HG03064 (cell line): Measurements from ENCODE around the gene KCP.

Experiments
- ATAC-seq: cut with Tn5 transposase; IDR thresholded peaks from one replicate; pipeline ENCODE4 v1.9.1; 2021; ENCODE audit warnings: low read depth; ENCODE audit not compliant: unreplicated experiment

The KCP gene

DNA sequence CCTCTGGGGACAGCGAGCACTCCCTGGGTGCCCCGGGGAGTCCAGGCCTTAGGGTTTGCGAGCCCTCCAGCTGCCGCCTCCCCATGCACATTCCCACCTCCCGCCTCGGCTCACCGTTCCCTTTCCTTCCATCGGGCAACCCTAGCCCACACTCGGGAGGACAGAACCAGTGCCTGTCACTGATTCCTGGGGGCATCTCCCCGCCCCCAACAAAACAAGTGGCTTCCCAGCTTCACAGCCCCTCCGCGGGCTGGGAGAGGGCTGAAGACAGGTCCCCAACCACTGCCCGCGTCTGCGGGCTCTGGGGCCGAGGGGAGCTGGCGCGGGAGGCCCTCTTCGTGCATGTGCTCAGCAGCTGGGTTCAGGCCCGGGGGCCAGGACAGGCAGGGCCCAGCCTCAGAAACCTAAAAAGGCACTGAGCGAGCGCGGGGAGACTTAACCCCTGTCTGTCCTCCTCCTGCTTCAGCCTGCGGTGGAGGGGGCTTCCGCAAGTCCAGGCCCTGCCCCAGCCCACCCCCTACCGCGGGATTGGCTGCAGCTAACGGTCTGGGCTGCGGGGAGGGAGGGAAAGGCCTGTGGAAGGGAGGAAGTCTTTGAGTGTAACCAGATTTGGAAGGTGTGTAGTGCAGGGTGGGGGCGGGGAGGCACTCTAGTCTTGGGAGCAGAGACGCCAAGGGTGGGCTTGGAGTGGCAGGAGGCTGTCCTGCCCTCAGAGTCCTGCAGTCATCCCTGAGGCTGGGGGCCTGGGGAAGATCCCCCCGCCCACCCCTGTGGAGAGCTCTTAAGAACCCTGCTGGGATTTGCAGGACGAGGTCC, 79.1 kb downstream of the KCP start:
- no peak for ATAC-seq

DNA sequence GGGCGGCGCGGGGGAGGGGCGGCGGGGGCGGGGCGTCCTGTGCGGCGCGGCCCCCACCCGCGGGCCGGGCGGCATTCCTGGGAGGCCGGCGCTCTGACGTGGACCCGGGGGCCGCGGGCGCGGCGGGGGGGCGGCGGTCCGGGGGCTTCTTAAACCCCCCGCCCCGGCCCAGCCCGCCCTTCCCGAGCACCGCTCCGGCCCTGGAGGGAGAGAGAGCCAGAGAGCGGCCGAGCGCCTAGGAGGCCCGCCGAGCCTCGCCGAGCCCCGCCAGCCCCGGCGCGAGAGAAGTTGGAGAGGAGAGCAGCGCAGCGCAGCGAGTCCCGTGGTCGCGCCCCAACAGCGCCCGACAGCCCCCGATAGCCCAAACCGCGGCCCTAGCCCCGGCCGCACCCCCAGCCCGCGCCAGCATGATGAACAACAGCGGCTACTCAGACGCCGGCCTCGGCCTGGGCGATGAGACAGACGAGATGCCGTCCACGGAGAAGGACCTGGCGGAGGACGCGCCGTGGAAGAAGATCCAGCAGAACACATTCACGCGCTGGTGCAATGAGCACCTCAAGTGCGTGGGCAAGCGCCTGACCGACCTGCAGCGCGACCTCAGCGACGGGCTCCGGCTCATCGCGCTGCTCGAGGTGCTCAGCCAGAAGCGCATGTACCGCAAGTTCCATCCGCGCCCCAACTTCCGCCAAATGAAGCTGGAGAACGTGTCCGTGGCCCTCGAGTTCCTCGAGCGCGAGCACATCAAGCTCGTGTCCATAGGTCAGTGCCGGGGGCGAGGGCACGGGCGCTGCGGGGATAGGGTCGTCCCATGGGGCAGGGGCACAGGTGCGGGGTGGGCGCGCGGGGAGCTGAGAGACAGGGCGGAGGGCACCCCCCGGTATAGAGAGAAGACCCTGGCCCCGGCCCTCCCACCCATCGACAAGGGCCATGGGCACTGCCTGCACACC, 80.0 kb downstream of the KCP start, which contains the start of gene FLNC:
TSS of gene FLNC (plus strand) at position 176 of the 947 bp plus-strand sequence. CDS start at position 408, 232 bp downstream.
- ATAC-seq: no peak

GRCh38 chr7:128829391-128830166, 80.9 kb downstream of the KCP start:
- no peak for ATAC-seq

DNA sequence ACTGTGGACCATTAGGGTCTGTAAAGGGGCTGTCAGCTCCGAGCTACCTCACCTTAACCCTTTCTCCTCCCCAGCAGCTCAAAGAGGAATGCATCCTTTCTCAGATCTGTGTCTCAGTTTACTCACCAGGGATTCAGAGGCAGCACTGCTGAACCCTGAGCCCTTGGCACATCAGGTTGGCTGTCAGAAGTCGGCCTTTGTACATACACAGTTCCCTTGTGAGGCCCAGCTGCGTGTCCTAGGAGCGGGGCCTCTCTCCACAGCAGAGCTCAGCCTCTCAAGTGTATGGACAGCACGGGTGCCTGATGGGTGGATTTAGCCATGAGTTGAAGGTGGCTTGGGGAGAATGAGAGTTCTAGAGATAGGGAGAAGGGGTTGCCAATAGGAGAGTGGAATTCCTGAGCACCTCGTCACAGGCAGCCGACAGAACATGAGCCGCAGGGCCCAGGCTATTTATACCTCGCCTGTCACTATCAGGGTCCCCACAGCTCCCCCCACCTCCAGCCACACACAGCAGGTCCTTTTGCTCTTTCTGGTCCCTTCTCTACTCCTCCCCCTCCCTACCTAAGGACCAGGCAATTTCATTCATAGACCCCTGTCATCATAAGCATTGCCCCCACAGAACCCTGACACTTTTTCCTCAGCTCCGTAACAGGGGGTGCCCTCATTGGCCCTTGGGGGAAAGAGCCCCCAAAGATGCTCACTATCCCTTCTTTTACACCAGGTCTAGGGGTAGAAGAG, 82.4 kb downstream of the KCP start:
- ATAC-seq: no peak

GRCh38 chr7:128827248-128827958, 83.1 kb downstream of the KCP start:
- ATAC-seq: no peak

GRCh38 chr7:128826916-128827247, 83.6 kb downstream of the KCP start:
- no peak for ATAC-seq
